H9 (cell line): ENCODE results near the gene CLEC20A. TPM values are rescaled to one million over a fixed set of nuclear protein-coding genes. Genes with fewer than 3 reads are reported as not detected.
A peak's percentile ranks its signal among the peaks of the same experiment; 100 is the strongest.

Source experiments
- DNase-seq: peaks from one replicate; pipeline ENCODE4 v3.0.0-alpha.2; 2017
- H2AFZ ChIP-seq: one replicate; pipeline ENCODE4 v1.6.1; 2013; ENCODE audit warnings: mild to moderate bottlenecking, low read length, control low read depth, moderate library complexity
- H2AK5ac ChIP-seq: 2 replicates; pipeline ENCODE4 v1.6.1; 2013; ENCODE audit warnings: low read length, control low read depth, mixed read lengths; ENCODE audit not compliant: insufficient read length
- H2BK120ac ChIP-seq: one replicate; pipeline ENCODE4 v1.6.1; 2013; ENCODE audit warnings: low read depth, mild to moderate bottlenecking, low read length, control low read depth, inconsistent platforms; ENCODE audit not compliant: poor library complexity, severe bottlenecking
- H2BK12ac ChIP-seq: 2 replicates; pipeline ENCODE4 v1.6.1; 2013; ENCODE audit warnings: low read length, control low read depth, mixed read lengths, low read depth; ENCODE audit not compliant: insufficient read length
- H2BK15ac ChIP-seq: 2 replicates; pipeline ENCODE4 v1.6.1; 2013; ENCODE audit warnings: low read depth, low read length, control low read depth
- H2BK20ac ChIP-seq: one replicate; pipeline ENCODE4 v1.6.1; 2013; ENCODE audit warnings: low read depth, mild to moderate bottlenecking, low read length, control low read depth, inconsistent platforms; ENCODE audit not compliant: poor library complexity, severe bottlenecking
- H2BK5ac ChIP-seq: 2 replicates; pipeline ENCODE4 v1.6.1; 2013; ENCODE audit warnings: low read length, control low read depth, mixed read lengths; ENCODE audit not compliant: insufficient read length
- H3K14ac ChIP-seq: 2 replicates; pipeline ENCODE4 v1.6.1; 2013; ENCODE audit warnings: low read length, control low read depth; ENCODE audit not compliant: insufficient read depth
- H3K18ac ChIP-seq: 2 replicates; pipeline ENCODE4 v1.6.1; 2013; ENCODE audit warnings: low read depth, mild to moderate bottlenecking, mixed read lengths, low read length, control low read depth; ENCODE audit not compliant: insufficient read length
- H3K23ac ChIP-seq: 2 replicates; pipeline ENCODE4 v1.6.1; 2013; ENCODE audit warnings: low read length, control low read depth, mixed read lengths, low read depth; ENCODE audit not compliant: insufficient read length
- H3K23me2 ChIP-seq: 2 replicates; pipeline ENCODE4 v1.6.1; 2013; ENCODE audit warnings: low read depth, mild to moderate bottlenecking, mixed read lengths, low read length, control low read depth; ENCODE audit not compliant: insufficient read length, poor library complexity, severe bottlenecking
- H3K27ac ChIP-seq: 2 replicates; pipeline ENCODE4 v1.5.1; 2013; ENCODE audit warnings: low read length, control low read depth, mixed read lengths, low read depth; ENCODE audit not compliant: insufficient read length
- H3K27me3 ChIP-seq: 2 replicates; pipeline ENCODE4 v1.6.1; 2013; ENCODE audit warnings: low read length, control low read depth, inconsistent platforms; ENCODE audit not compliant: insufficient read depth
- H3K4ac ChIP-seq: 2 replicates; pipeline ENCODE4 v1.6.1; 2013; ENCODE audit warnings: low read depth, mild to moderate bottlenecking, control low read depth, inconsistent platforms, low read length, moderate library complexity
- H3K4me1 ChIP-seq: 2 replicates; pipeline ENCODE4 v1.6.1; 2013; ENCODE audit warnings: low read length, control low read depth, inconsistent platforms; ENCODE audit not compliant: insufficient read depth
- H3K4me2 ChIP-seq: 2 replicates; pipeline ENCODE4 v1.6.1; 2013; ENCODE audit warnings: low read length, control low read depth, mixed read lengths; ENCODE audit not compliant: insufficient read length, insufficient read depth
- H3K56ac ChIP-seq: 2 replicates; pipeline ENCODE4 v1.6.1; 2013; ENCODE audit warnings: low read depth, mild to moderate bottlenecking, mixed read lengths, low read length, control low read depth; ENCODE audit not compliant: insufficient read length
- H3K79me1 ChIP-seq: 2 replicates; pipeline ENCODE4 v1.6.1; 2013; ENCODE audit warnings: low read depth, mild to moderate bottlenecking, moderate library complexity, low read length, control low read depth, inconsistent platforms; ENCODE audit not compliant: insufficient read depth, poor library complexity, severe bottlenecking
- H3K79me2 ChIP-seq: 2 replicates; pipeline ENCODE4 v1.6.1; 2013; ENCODE audit warnings: low read length, control low read depth, inconsistent platforms; ENCODE audit not compliant: insufficient read depth
- H3K9ac ChIP-seq: 2 replicates; pipeline ENCODE4 v1.6.1; 2013; ENCODE audit warnings: low read length, control low read depth, mixed read lengths; ENCODE audit not compliant: insufficient read length; ENCODE audit errors: extremely low read depth
- H3K9me3 ChIP-seq: one replicate; pipeline ENCODE4 v1.6.1; 2013; ENCODE audit warnings: low read depth, low read length, inconsistent platforms; ENCODE audit not compliant: control insufficient read depth
- H3T11ph ChIP-seq: one replicate; pipeline ENCODE4 v1.6.1; 2013; ENCODE audit warnings: mild to moderate bottlenecking, low read length, control low read depth, inconsistent platforms
- H4K20me1 ChIP-seq: one replicate; pipeline ENCODE4 v1.6.1; 2013; ENCODE audit not compliant: control insufficient read depth, insufficient read length, insufficient read depth
- H4K5ac ChIP-seq: 2 replicates; pipeline ENCODE4 v1.6.1; 2013; ENCODE audit warnings: low read depth, mild to moderate bottlenecking, mixed read lengths, low read length, control low read depth; ENCODE audit not compliant: insufficient read length
- H4K8ac ChIP-seq: replicated peaks from 2 replicates; pipeline ENCODE4 v1.6.1; 2013; ENCODE audit warnings: low read length, control low read depth, mixed read lengths, low read depth; ENCODE audit not compliant: insufficient read length
- H4K91ac ChIP-seq: 2 replicates; pipeline ENCODE4 v1.6.1; 2013; ENCODE audit warnings: low read depth, mild to moderate bottlenecking, moderate library complexity, mixed read lengths, low read length, control low read depth; ENCODE audit not compliant: insufficient read length
- H3K27ac Mint-ChIP-seq, 3 experiments: 2 replicates in 2 of 3; 3 replicates in 1 of 3; pipeline ENCODE4 v1.8.0; 2020 to 2021; ENCODE audit warnings: mixed read lengths in 3 of 3, mild to moderate bottlenecking in 1 of 3, moderate library complexity in 1 of 3
- H3K27me3 Mint-ChIP-seq: 2 replicates; pipeline ENCODE4 v1.8.0; 2021; ENCODE audit warnings: low read depth, mild to moderate bottlenecking, moderate library complexity, mixed read lengths
- H3K36me3 Mint-ChIP-seq, 3 experiments: 2 replicates in 2 of 3; 3 replicates in 1 of 3; pipeline ENCODE4 v1.8.0; 2020 to 2021; ENCODE audit warnings: low read depth in 3 of 3, mixed read lengths in 3 of 3; ENCODE audit not compliant: insufficient read depth in 1 of 3
- H3K4me1 Mint-ChIP-seq, 2 experiments: 2 replicates each; pipeline ENCODE4 v1.8.0; 2020; ENCODE audit warnings: mixed read lengths in 2 of 2
- H3K4me3 Mint-ChIP-seq, 2 experiments: 2 replicates in 1 of 2; 3 replicates in 1 of 2; pipeline ENCODE4 v1.8.0; 2020 to 2021; ENCODE audit warnings: mild to moderate bottlenecking in 2 of 2, mixed read lengths in 2 of 2, moderate library complexity in 1 of 2
- H3K9me3 Mint-ChIP-seq, 2 experiments: 2 replicates in 1 of 2; 3 replicates in 1 of 2; pipeline ENCODE4 v1.8.0; 2020; ENCODE audit warnings: mild to moderate bottlenecking in 2 of 2, mixed read lengths in 2 of 2, moderate library complexity in 1 of 2
- WGBS: extraction: QIAGEN DNeasy Blood & Tissue Kit; methylation state at CpG from one replicate; pipeline ENCODE4 v1.1.7; 2013; ENCODE audit warnings: missing lambda C conversion rate, low lambda C conversion rate, mixed read lengths; ENCODE audit not compliant: insufficient read length; ENCODE audit errors: extremely low coverage; 5-methylcytosine and 5-hydroxymethylcytosine counted together
- total RNA-seq: library from RNA; stranded (reverse); gene quantifications from 2 replicates; pipeline ENCODE4 v1.2.1, GENCODE V29; 2021
- TF ChIP-seq, protein P1 (sequence below): fragments of 200-600 bp; sonication (generic); conservative IDR thresholded peaks from 3 replicates; pipeline ENCODE4 v1.8.0; 2021; ENCODE audit warnings: antibody characterized with exemption, mild to moderate bottlenecking

The CLEC20A gene
- total RNA-seq, 1 experiment from 2014 or later = not detected

DNA sequence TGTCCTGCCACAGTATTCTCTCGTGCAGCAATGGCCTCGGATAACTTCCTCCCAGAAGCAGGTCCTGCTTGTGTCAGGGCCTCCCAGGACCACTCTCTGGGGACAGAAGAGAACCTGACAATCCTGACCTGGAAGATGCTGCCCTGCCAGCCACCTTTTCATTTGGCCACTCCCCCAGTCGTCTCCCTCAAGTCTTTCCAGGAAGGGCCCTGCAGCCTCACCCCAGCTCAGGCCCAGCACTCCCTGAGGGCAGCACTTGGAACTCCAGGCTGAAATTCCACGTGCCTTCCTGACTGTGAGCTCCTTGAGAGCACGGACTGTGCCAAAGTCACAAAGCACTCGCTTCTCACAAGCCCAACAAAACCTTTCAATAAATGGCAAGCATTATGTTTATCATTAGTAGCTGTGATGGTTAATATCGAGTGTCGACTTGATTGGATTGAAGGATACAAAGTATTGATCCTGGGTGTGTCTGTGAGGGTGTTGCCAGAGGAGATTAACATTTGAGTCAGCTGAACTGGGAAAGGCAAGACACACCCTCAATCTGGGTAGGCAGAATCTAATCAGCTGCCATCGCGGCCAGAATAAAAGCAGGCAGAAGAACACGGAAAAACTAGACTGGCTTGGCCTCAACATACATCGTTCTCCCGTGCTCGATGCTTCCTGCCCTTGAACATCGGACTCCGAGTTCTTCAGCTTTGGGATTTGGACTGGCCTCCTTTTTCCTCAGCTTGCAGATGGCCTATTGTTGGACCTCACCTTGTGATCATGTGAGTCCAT lies 2.3 kb upstream of the CLEC20A start:
- no peak overlapping the region for H3K9ac ChIP-seq
- H3K23me2 ChIP-seq = no peaks in the 10 kb centered on the region
- no peak overlapping the region for H3K14ac ChIP-seq
- Mint-ChIP-seq H3K4me1 (peaks cover 13 to 22% of the 10 kb centered on the region in 2 experiments), H3K27me3 (peaks cover 3% of the 10 kb centered on the region), H3K27ac (peak overlapping the region in 1 of 3 experiments; percentile 18; a peak in 1 of 7 replicates), H3K4me3 (no peak overlapping the region; a peak in 1 of 5 replicates), H3K9me3 (no peaks in the 10 kb centered on the region), H3K36me3 (no peaks in the 10 kb centered on the region)
- H4K20me1 ChIP-seq = no peaks in the 10 kb centered on the region
- no peak overlapping the region for H3K27ac ChIP-seq
- H3K4ac ChIP-seq = no peak overlapping the region
- H3K79me1 ChIP-seq = no peaks in the 10 kb centered on the region
- H4K8ac ChIP-seq = no peak overlapping the region
- DNase-seq = peak; percentile 57
- no peak overlapping the region for H3K56ac ChIP-seq
- no peak overlapping the region for H3T11ph ChIP-seq
- no peaks in the 10 kb centered on the region for H3K9me3 ChIP-seq
- no peak overlapping the region for H2AK5ac ChIP-seq
- no peaks in the 10 kb centered on the region for H3K27me3 ChIP-seq
- H2AFZ ChIP-seq = no peak overlapping the region
- no peak overlapping the region for H2BK5ac ChIP-seq
- H3K23ac ChIP-seq = no peak overlapping the region
- TF ChIP-seq, protein P1, sequence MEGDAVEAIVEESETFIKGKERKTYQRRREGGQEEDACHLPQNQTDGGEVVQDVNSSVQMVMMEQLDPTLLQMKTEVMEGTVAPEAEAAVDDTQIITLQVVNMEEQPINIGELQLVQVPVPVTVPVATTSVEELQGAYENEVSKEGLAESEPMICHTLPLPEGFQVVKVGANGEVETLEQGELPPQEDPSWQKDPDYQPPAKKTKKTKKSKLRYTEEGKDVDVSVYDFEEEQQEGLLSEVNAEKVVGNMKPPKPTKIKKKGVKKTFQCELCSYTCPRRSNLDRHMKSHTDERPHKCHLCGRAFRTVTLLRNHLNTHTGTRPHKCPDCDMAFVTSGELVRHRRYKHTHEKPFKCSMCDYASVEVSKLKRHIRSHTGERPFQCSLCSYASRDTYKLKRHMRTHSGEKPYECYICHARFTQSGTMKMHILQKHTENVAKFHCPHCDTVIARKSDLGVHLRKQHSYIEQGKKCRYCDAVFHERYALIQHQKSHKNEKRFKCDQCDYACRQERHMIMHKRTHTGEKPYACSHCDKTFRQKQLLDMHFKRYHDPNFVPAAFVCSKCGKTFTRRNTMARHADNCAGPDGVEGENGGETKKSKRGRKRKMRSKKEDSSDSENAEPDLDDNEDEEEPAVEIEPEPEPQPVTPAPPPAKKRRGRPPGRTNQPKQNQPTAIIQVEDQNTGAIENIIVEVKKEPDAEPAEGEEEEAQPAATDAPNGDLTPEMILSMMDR = no peak
- no peak overlapping the region for H2BK12ac ChIP-seq
- H3K4me1 ChIP-seq = no peaks in the 10 kb centered on the region; the same call in 1 of the 2 replicates
- H2BK20ac ChIP-seq = no peak overlapping the region
- no peak overlapping the region for H3K18ac ChIP-seq
- H4K91ac ChIP-seq = no peak overlapping the region
- no peak overlapping the region for H3K4me2 ChIP-seq
- no peaks in the 10 kb centered on the region for H3K79me2 ChIP-seq
- H2BK120ac ChIP-seq = no peak overlapping the region
- no peak overlapping the region for H2BK15ac ChIP-seq
- no peak overlapping the region for H4K5ac ChIP-seq
- no CpG with 5 or more reads among the region's 16 CpGs for WGBS
